Tibial nerve (tissue), 4 donors: Measurements from ENCODE around the gene OR4K1.

Experiments
- CTCF ChIP-seq, 5 experiments: fragments of 200-600 bp in 3 of 5; fragments of 450-650 bp in 2 of 5; sonication (generic) in 3 of 5; IDR thresholded peaks; one replicate each; pipeline ENCODE4 v1.5.1; 2016 to 2019; ENCODE audit warnings: antibody characterized with exemption in 5 of 5, mild to moderate bottlenecking in 3 of 5, moderate library complexity in 2 of 5
- EP300 ChIP-seq, 2 donors: sonication (generic); formaldehyde crosslinking; IDR thresholded peaks; one replicate each; pipeline ENCODE4 v1.6.1; 2017; ENCODE audit warnings: antibody characterized with exemption in 2 of 2, mild to moderate bottlenecking in 1 of 2

- TF ChIP-seq CTCF (IDR thresholded peaks at IDR 0.05) = no peak
- TF ChIP-seq EP300 (IDR thresholded peaks at IDR 0.05) = no peak
Measured at GRCh38 chr14:19949218-19949617, 18.5 kb downstream of the OR4K1 start.
